ENCODE data around the gene AMD1.

DNA sequence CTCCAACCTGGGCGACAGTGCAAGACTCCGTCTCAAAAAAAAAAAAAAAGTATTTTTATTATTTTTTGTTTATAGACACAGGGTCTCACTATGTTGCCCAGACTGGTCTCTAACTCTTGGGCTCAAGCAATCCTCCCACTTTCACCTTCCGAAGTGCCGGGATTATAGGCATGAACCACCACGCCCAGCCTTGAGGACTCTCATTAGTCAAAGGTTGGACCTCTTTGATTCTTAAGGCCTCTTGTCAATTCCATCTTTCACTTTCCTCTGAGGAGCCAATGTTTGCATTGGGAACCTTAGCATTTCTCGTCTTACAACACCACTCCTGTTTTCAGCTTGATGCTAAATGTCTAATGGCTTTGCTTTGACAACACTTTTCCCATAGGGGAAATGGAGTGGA, 43.2 kb upstream of the AMD1 start:
- TF ChIP-seq, protein P1, sequence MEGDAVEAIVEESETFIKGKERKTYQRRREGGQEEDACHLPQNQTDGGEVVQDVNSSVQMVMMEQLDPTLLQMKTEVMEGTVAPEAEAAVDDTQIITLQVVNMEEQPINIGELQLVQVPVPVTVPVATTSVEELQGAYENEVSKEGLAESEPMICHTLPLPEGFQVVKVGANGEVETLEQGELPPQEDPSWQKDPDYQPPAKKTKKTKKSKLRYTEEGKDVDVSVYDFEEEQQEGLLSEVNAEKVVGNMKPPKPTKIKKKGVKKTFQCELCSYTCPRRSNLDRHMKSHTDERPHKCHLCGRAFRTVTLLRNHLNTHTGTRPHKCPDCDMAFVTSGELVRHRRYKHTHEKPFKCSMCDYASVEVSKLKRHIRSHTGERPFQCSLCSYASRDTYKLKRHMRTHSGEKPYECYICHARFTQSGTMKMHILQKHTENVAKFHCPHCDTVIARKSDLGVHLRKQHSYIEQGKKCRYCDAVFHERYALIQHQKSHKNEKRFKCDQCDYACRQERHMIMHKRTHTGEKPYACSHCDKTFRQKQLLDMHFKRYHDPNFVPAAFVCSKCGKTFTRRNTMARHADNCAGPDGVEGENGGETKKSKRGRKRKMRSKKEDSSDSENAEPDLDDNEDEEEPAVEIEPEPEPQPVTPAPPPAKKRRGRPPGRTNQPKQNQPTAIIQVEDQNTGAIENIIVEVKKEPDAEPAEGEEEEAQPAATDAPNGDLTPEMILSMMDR (IDR thresholded peaks at IDR 0.05) = no peak
- TF ChIP-seq POLR2A (IDR thresholded peaks at IDR 0.05) = no peak
- TF ChIP-seq POLR2AphosphoS5 (IDR thresholded peaks at IDR 0.05; ENCODE audit: insufficient read depth in 1 of 2, low read depth in 1 of 2) = no peak
